Muscle of leg (tissue), 11 donors: Measurements from ENCODE around the gene UBQLNL. TPM values are rescaled to one million over a fixed set of nuclear protein-coding genes. Genes with fewer than 3 reads are reported as not detected.

Experiments used
- DNase-seq: peaks from one replicate; pipeline ENCODE4 v3.0.0; 2013
- H3K27ac ChIP-seq: one replicate; pipeline ENCODE4 v1.5.1; 2013; ENCODE audit warnings: mild to moderate bottlenecking, low read length, control low read depth
- H3K27me3 ChIP-seq: one replicate; pipeline ENCODE4 v1.6.1; 2013; ENCODE audit warnings: low read length; ENCODE audit not compliant: control insufficient read depth, insufficient read depth
- H3K36me3 ChIP-seq: one replicate; pipeline ENCODE4 v1.6.1; 2013; ENCODE audit warnings: low read length; ENCODE audit not compliant: control insufficient read depth, insufficient read depth
- H3K4me1 ChIP-seq: one replicate; pipeline ENCODE4 v1.6.1; 2013; ENCODE audit warnings: low read length; ENCODE audit not compliant: control insufficient read depth, insufficient read depth
- H3K4me3 ChIP-seq: one replicate; pipeline ENCODE4 v1.5.1; 2013; ENCODE audit warnings: low read length, control low read depth
- H3K9me3 ChIP-seq: replicated peaks from 2 replicates; pipeline ENCODE4 v1.6.1; 2013; ENCODE audit warnings: low read depth, low read length; ENCODE audit not compliant: control insufficient read depth
- WGBS: methylation state at CpG from one replicate; pipeline ENCODE4 v1.1.5; 2013; ENCODE audit warnings: missing lambda C conversion rate; ENCODE audit not compliant: insufficient coverage; 5-methylcytosine and 5-hydroxymethylcytosine counted together
- polyA plus RNA-seq, 8 donors: library from polyadenylated mRNA; unstranded; fragments of 120-200 nt; gene quantifications; one replicate each; pipeline versions ENCODE4 v1.2.1 to v1.2.3, GENCODE V29; 2013; ENCODE audit warnings: inconsistent platforms in 1 of 8, low replicate concordance in 1 of 8; ENCODE audit not compliant: insufficient read length in 8 of 8, insufficient read depth in 1 of 8
- total RNA-seq: library from RNA; stranded (reverse); fragments of 120-200 nt; gene quantifications from one replicate; pipeline ENCODE4 v1.2.4, GENCODE V29; 2013

The UBQLNL gene
- total and polyA plus RNA-seq, 9 donors: 0.11 to 0.38 (median 0.19) TPM

DNA sequence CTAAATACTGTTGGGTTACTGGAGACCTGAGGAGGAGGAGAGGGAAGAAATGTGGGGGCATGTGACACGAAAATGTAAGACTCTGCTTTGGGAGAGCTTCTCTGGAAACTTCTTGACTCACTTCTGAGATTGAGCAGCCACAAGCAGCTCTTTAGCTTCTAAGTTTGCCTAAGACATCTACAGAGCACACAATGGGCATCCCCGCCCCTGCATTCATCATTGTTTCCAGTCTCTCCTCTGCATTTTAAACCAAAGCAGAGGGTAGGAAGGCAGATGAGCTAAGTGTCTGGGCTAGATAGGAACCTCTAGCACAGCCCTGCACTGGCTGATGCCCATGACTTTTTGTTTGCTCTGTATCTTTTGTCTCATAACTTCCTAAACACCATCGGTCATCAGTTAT is 30.1 kb downstream of the UBQLNL start:
- no CpG with 5 or more reads among the region's 3 CpGs for WGBS
- H3K4me1 ChIP-seq: no peaks in the 10 kb centered on the region
- DNase-seq: no peak
- H3K4me3 ChIP-seq: no peak overlapping the region
- no peak overlapping the region for H3K27ac ChIP-seq
- no peaks in the 10 kb centered on the region for H3K36me3 ChIP-seq
- no peaks in the 10 kb centered on the region for H3K27me3 ChIP-seq
- H3K9me3 ChIP-seq: no peaks in the 10 kb centered on the region

GRCh38 chr11:5486003-5486402 is 30.5 kb downstream of the UBQLNL start:
- H3K4me1 ChIP-seq: no peaks in the 10 kb centered on the region
- H3K27me3 ChIP-seq: no peaks in the 10 kb centered on the region
- DNase-seq: no peak
- H3K36me3 ChIP-seq: no peaks in the 10 kb centered on the region
- H3K9me3 ChIP-seq: no peaks in the 10 kb centered on the region
- no peak overlapping the region for H3K4me3 ChIP-seq
- no CpG with 5 or more reads among the region's 3 CpGs for WGBS
- H3K27ac ChIP-seq: no peak overlapping the region

DNA sequence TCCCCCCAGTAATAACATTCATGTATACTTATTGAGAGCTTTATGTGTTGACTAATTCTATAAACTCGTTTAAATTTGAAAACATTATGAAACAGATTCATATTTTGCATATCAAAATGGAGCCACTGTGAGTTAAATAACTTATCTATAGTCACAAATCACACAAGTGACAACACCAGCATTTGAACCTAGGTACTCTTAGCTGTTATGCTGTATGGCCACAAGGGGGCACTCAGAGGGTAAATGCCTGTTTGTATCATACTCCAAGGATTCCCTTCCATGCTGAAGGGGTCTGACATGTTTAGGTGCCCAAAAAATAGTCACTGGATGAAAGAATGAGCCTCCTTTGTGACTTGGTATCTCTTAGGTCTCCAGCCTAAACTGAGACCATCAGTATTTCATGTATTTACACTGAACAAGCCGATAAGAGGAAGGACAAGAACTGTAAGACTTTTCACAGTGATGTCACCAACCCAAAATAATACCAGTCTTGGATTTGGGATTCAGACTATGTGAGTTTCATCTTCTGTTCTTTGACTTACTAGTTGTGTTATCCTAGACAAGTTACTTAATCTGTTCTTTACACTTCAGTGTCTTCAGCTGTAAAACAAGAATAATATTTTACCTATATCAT is 40.2 kb downstream of the UBQLNL start:
- H3K27ac ChIP-seq: no peak overlapping the region
- no CpG with 5 or more reads among the region's 2 CpGs for WGBS
- H3K4me1 ChIP-seq: no peaks in the 10 kb centered on the region
- H3K4me3 ChIP-seq: no peak overlapping the region
- no peaks in the 10 kb centered on the region for H3K9me3 ChIP-seq
- no peaks in the 10 kb centered on the region for H3K27me3 ChIP-seq
- no peaks in the 10 kb centered on the region for H3K36me3 ChIP-seq
- peak; percentile 36 for DNase-seq

- no peaks in the 10 kb centered on the region for H3K36me3 ChIP-seq
- no peaks in the 10 kb centered on the region for H3K4me1 ChIP-seq
- no peaks in the 10 kb centered on the region for H3K9me3 ChIP-seq
- no peak overlapping the region for H3K4me3 ChIP-seq
- H3K27ac ChIP-seq: no peak overlapping the region
- no peak for DNase-seq
- H3K27me3 ChIP-seq: no peaks in the 10 kb centered on the region
Observed at GRCh38 chr11:5473921-5474320, 42.6 kb downstream of the UBQLNL start.

GRCh38 chr11:5467527-5467926 is 49.0 kb downstream of the UBQLNL start:
- DNase-seq: no peak
- no peaks in the 10 kb centered on the region for H3K9me3 ChIP-seq
- no peak overlapping the region for H3K27ac ChIP-seq
- H3K4me3 ChIP-seq: no peak overlapping the region
- no peaks in the 10 kb centered on the region for H3K27me3 ChIP-seq
- H3K4me1 ChIP-seq: no peaks in the 10 kb centered on the region
- 38% methylated on average over 1 of the region's 2 CpGs for WGBS
- H3K36me3 ChIP-seq: no peaks in the 10 kb centered on the region

Other genes with a start within 250 kb of the UBQLNL start
- gene HBE1, start 246.8 kb downstream of the UBQLNL start, total RNA-seq: 10.3 TPM
- 10 to 100 TPM in 7 of 8 donors, 1 to 10 TPM in 1; 6.7 to 64.8 (median 19.8) TPM for gene HBE1, start 246.8 kb downstream of the UBQLNL start, polyA plus RNA-seq
- 0.09 TPM for gene OR51B4, start 214.8 kb downstream of the UBQLNL start, total RNA-seq
- gene OR51B4, start 214.8 kb downstream of the UBQLNL start, polyA plus RNA-seq: under 1 TPM in 2 of 8 donors, not detected in 6; 0.13 to 0.18 TPM
- 0.09 TPM for gene OR51B2, start 192.4 kb downstream of the UBQLNL start, total RNA-seq
- gene OR51B2, start 192.4 kb downstream of the UBQLNL start, polyA plus RNA-seq: not detected
- gene OR51B5, start 173.2 kb downstream of the UBQLNL start, total RNA-seq: 0.31 TPM
- under 1 TPM in 3 of 8 donors, not detected in 5; 0.20 to 0.28 (median 0.26) TPM for gene OR51B5, start 173.2 kb downstream of the UBQLNL start, polyA plus RNA-seq
- gene OR51B6, start 165.2 kb downstream of the UBQLNL start, total RNA-seq: not detected
- not detected for gene OR51B6, start 165.2 kb downstream of the UBQLNL start, polyA plus RNA-seq
- gene OR51M1, start 132.9 kb downstream of the UBQLNL start, total RNA-seq: not detected
- gene OR51M1, start 132.9 kb downstream of the UBQLNL start, polyA plus RNA-seq: not detected
- gene OR51Q1, start 94.6 kb downstream of the UBQLNL start, total RNA-seq: not detected
- not detected for gene OR51Q1, start 94.6 kb downstream of the UBQLNL start, polyA plus RNA-seq
- gene OR51I1, start 75.2 kb downstream of the UBQLNL start, total RNA-seq: not detected
- not detected for gene OR51I1, start 75.2 kb downstream of the UBQLNL start, polyA plus RNA-seq
- not detected for gene OR51I2, start 67.4 kb downstream of the UBQLNL start, total RNA-seq
- not detected for gene OR51I2, start 67.4 kb downstream of the UBQLNL start, polyA plus RNA-seq
- not detected for gene OR52D1, start 28.0 kb downstream of the UBQLNL start, total RNA-seq
- gene OR52D1, start 28.0 kb downstream of the UBQLNL start, polyA plus RNA-seq: not detected
- 0.13 TPM for gene UBQLN3, start 6.7 kb downstream of the UBQLNL start, total RNA-seq
- gene UBQLN3, start 6.7 kb downstream of the UBQLNL start, polyA plus RNA-seq: not detected
- 0.22 TPM for gene OR52H1, start 31.8 kb upstream of the UBQLNL start, total RNA-seq
- not detected for gene OR52H1, start 31.8 kb upstream of the UBQLNL start, polyA plus RNA-seq
- gene OR52B6, start 64.2 kb upstream of the UBQLNL start, total RNA-seq: not detected
- gene OR52B6, start 64.2 kb upstream of the UBQLNL start, polyA plus RNA-seq: not detected
- gene TRIM6, start 79.9 kb upstream of the UBQLNL start, total RNA-seq: 1.5 TPM
- gene TRIM6, start 79.9 kb upstream of the UBQLNL start, polyA plus RNA-seq: 1 to 10 TPM; 1.1 to 3.4 (median 1.3) TPM
- gene TRIM34, start 108.3 kb upstream of the UBQLNL start, total RNA-seq: 6.4 TPM
- 1 to 10 TPM; 2.9 to 6.0 (median 4.6) TPM for gene TRIM34, start 108.3 kb upstream of the UBQLNL start, polyA plus RNA-seq
- 14.0 TPM for gene TRIM5, start 168.4 kb upstream of the UBQLNL start, total RNA-seq
- gene TRIM5, start 168.4 kb upstream of the UBQLNL start, polyA plus RNA-seq: 10 to 100 TPM; 11.4 to 18.6 (median 13.6) TPM
- gene TRIM22, start 173.1 kb upstream of the UBQLNL start, total RNA-seq: 8.2 TPM
- gene TRIM22, start 173.1 kb upstream of the UBQLNL start, polyA plus RNA-seq: 10 to 100 TPM in 4 of 8 donors, 1 to 10 TPM in 4; 6.7 to 12.1 (median 9.7) TPM
- not detected for gene OR56B1, start 219.7 kb upstream of the UBQLNL start, total RNA-seq
- gene OR56B1, start 219.7 kb upstream of the UBQLNL start, polyA plus RNA-seq: under 1 TPM in 1 of 8 donors, not detected in 7; 0.08 TPM
- not detected for gene OR52N4, start 237.5 kb upstream of the UBQLNL start, total RNA-seq
- gene OR52N4, start 237.5 kb upstream of the UBQLNL start, polyA plus RNA-seq: under 1 TPM in 4 of 8 donors, not detected in 4; 0.12 to 0.24 (median 0.18) TPM